NCI-H1105 treated with DMSO at 0.1 percent for 48 hours (cell line): ENCODE measurements around the gene POLR3B.
A peak's percentile ranks its signal among the peaks of the same experiment; 100 is the strongest.

ENCODE experiments used
- DNase-seq: peaks from one replicate; lab custom pipeline; 2025; lab: John Stamatoyannopoulos, UW

POLR3B gene

GRCh38 chr12:106415134-106415533 lies 57.6 kb downstream of the POLR3B start:
- no peak for DNase-seq

GRCh38 chr12:106416273-106416672 lies 58.7 kb downstream of the POLR3B start:
- DNase-seq: no peak

GRCh38 chr12:106417926-106418910 lies 60.7 kb downstream of the POLR3B start:
- no peak for DNase-seq

- no peak for DNase-seq
Measured at GRCh38 chr12:106418970-106419369, 61.4 kb downstream of the POLR3B start.

- no peak for DNase-seq
Measured at GRCh38 chr12:106423291-106423690, 65.7 kb downstream of the POLR3B start.

- DNase-seq: no peak
Measured at GRCh38 chr12:106425061-106425702, 67.6 kb downstream of the POLR3B start.

- no peak for DNase-seq
Measured at GRCh38 chr12:106427917-106428316, 70.4 kb downstream of the POLR3B start.

GRCh38 chr12:106428384-106428783 lies 70.8 kb downstream of the POLR3B start:
- peak; percentile 8 for DNase-seq

- no peak for DNase-seq
Measured at GRCh38 chr12:106429043-106429552, 71.5 kb downstream of the POLR3B start.

- no peak for DNase-seq
Measured at GRCh38 chr12:106429636-106430035, 72.1 kb downstream of the POLR3B start.

GRCh38 chr12:106431839-106432411 lies 74.4 kb downstream of the POLR3B start:
- DNase-seq: no peak

GRCh38 chr12:106433055-106433454 lies 75.5 kb downstream of the POLR3B start:
- DNase-seq: no peak

- no peak for DNase-seq
Measured at GRCh38 chr12:106434526-106434925, 77.0 kb downstream of the POLR3B start.

- no peak for DNase-seq
Measured at GRCh38 chr12:106436164-106436563, 78.6 kb downstream of the POLR3B start.

- DNase-seq: no peak
Measured at GRCh38 chr12:106442575-106442974, 85.0 kb downstream of the POLR3B start.

- no peak for DNase-seq
Measured at GRCh38 chr12:106445053-106445452, 87.5 kb downstream of the POLR3B start.

GRCh38 chr12:106445959-106446358 lies 88.4 kb downstream of the POLR3B start:
- peak; percentile 40 for DNase-seq

- DNase-seq: peak; percentile 50
Measured at GRCh38 chr12:106446419-106447092, 89.0 kb downstream of the POLR3B start.

GRCh38 chr12:106452309-106452708 lies 94.8 kb downstream of the POLR3B start:
- no peak for DNase-seq

GRCh38 chr12:106455111-106455510 lies 97.6 kb downstream of the POLR3B start:
- no peak for DNase-seq

- no peak for DNase-seq
Measured at GRCh38 chr12:106459124-106459523, 101.6 kb downstream of the POLR3B start.

- no peak for DNase-seq
Measured at GRCh38 chr12:106459534-106459933, 102.0 kb downstream of the POLR3B start.
